Gastrocnemius medialis (tissue), 4 donors: ENCODE data around the gene DOP1A.

Source experiments
- POLR2A ChIP-seq, 2 donors: fragments of 450-650 bp; IDR thresholded peaks; one replicate each; pipeline ENCODE4 v1.6.1; 2017; ENCODE audit warnings: antibody characterized with exemption in 2 of 2, mild to moderate bottlenecking in 2 of 2, moderate library complexity in 2 of 2
- TF ChIP-seq, protein P1 (sequence below), 5 experiments: fragments of 450-650 bp in 3 of 5; fragments of 200-600 bp in 2 of 5; sonication (generic) in 2 of 5; IDR thresholded peaks in 4 of 5; conservative IDR thresholded peaks in 1 of 5; 1 replicate in 4 of 5; 2 replicates in 1 of 5; pipeline ENCODE4 v1.5.1; 2016 to 2019; ENCODE audit warnings: antibody characterized with exemption in 5 of 5, mild to moderate bottlenecking in 3 of 5, moderate library complexity in 3 of 5

DNA sequence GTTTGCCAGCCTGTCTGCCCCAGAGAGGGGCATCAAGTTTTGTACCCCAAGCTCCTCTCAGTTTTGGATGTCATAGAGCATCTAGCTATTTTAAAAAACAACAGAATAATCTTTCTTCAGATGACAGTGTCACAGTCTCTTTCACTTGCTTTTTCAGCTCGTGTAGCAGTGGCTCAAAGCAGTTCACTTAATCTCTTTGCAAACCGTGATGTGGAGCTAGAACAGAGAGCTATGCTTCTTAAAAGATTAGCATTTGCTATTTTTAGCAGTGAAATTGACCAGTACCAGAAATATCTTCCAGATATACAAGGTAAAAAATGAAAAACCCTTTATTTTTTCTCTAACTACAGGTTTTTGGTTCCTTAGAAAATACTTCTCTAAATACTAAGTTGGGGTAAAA lies 88.3 kb downstream of the DOP1A start:
- TF ChIP-seq, protein P1, sequence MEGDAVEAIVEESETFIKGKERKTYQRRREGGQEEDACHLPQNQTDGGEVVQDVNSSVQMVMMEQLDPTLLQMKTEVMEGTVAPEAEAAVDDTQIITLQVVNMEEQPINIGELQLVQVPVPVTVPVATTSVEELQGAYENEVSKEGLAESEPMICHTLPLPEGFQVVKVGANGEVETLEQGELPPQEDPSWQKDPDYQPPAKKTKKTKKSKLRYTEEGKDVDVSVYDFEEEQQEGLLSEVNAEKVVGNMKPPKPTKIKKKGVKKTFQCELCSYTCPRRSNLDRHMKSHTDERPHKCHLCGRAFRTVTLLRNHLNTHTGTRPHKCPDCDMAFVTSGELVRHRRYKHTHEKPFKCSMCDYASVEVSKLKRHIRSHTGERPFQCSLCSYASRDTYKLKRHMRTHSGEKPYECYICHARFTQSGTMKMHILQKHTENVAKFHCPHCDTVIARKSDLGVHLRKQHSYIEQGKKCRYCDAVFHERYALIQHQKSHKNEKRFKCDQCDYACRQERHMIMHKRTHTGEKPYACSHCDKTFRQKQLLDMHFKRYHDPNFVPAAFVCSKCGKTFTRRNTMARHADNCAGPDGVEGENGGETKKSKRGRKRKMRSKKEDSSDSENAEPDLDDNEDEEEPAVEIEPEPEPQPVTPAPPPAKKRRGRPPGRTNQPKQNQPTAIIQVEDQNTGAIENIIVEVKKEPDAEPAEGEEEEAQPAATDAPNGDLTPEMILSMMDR (IDR thresholded peaks at IDR 0.05 in 4 of 5, conservative IDR thresholded peaks at IDR 0.05 in 1 of 5): no peak
- no peak for TF ChIP-seq POLR2A (IDR thresholded peaks at IDR 0.05)
